GM18868 (cell line): Measurements from ENCODE around the gene GRID1.
"Not testable (repeated sequence)": the region's sequence is repeated elsewhere in the genome, so short reads cannot be mapped to it uniquely, and the experiment has no call there.

Experiments used
- ATAC-seq: cut with Tn5 transposase; IDR thresholded peaks from one replicate; pipeline ENCODE4 v1.9.1; 2021; ENCODE audit warnings: mild to moderate bottlenecking, moderate library complexity; ENCODE audit not compliant: unreplicated experiment

GRID1 gene

GRCh38 chr10:86392723-86393094 lies 26.1 kb upstream of the GRID1 start:
- peak; percentile 66 for ATAC-seq

GRCh38 chr10:86391986-86392722 lies 25.6 kb upstream of the GRID1 start:
- ATAC-seq, result peak; percentile 22

GRCh38 chr10:86391236-86391840 lies 24.7 kb upstream of the GRID1 start:
- peak; percentile 5 for ATAC-seq

GRCh38 chr10:86390337-86391120 lies 23.9 kb upstream of the GRID1 start:
- no peak for ATAC-seq

GRCh38 chr10:86389441-86390193 lies 23.0 kb upstream of the GRID1 start:
- ATAC-seq, result peak; percentile 45

- ATAC-seq, result not testable (repeated sequence)
Observed at GRCh38 chr10:86389109-86389440, 22.5 kb upstream of the GRID1 start.

GRCh38 chr10:86388119-86388704 lies 21.6 kb upstream of the GRID1 start:
- ATAC-seq, result no peak

GRCh38 chr10:86387178-86387794 lies 20.7 kb upstream of the GRID1 start:
- no peak for ATAC-seq

- no peak for ATAC-seq
Observed at GRCh38 chr10:86385806-86386205, 19.2 kb upstream of the GRID1 start.

GRCh38 chr10:86377797-86378146 lies 11.2 kb upstream of the GRID1 start:
- ATAC-seq, result no peak

- ATAC-seq, result peak; percentile 94
Observed at GRCh38 chr10:86376852-86377796, 10.5 kb upstream of the GRID1 start.

GRCh38 chr10:86376403-86376802 lies 9.8 kb upstream of the GRID1 start:
- ATAC-seq, result no peak

GRCh38 chr10:86375204-86375603 lies 8.6 kb upstream of the GRID1 start:
- no peak for ATAC-seq

GRCh38 chr10:86374664-86375063 lies 8.1 kb upstream of the GRID1 start:
- no peak for ATAC-seq

- no peak for ATAC-seq
Observed at GRCh38 chr10:86373828-86374227, 7.2 kb upstream of the GRID1 start.

GRCh38 chr10:86373251-86373650 lies 6.7 kb upstream of the GRID1 start:
- ATAC-seq, result no peak

- no peak for ATAC-seq
Observed at GRCh38 chr10:86372784-86373239, 6.2 kb upstream of the GRID1 start.

- ATAC-seq, result no peak
Observed at GRCh38 chr10:86372119-86372783, 5.7 kb upstream of the GRID1 start.

GRCh38 chr10:86371691-86372090 lies 5.1 kb upstream of the GRID1 start:
- ATAC-seq, result no peak
